Measurements from ENCODE around the gene SH3TC1. TPM values are rescaled to one million over a fixed set of nuclear protein-coding genes. Genes with fewer than 3 reads are reported as not detected.

The SH3TC1 gene
- total RNA-seq (100 to 1,000 TPM; 119 to 127 TPM), total RNA-seq (7.9 to 116 (median 30.9) reads per million in 172 experiments)
- polyA plus RNA-seq (2013, experiment 1 of 2) = 17.3 TPM
- polyA plus RNA-seq (2013, experiment 2 of 2) = 22.3 TPM

DNA sequence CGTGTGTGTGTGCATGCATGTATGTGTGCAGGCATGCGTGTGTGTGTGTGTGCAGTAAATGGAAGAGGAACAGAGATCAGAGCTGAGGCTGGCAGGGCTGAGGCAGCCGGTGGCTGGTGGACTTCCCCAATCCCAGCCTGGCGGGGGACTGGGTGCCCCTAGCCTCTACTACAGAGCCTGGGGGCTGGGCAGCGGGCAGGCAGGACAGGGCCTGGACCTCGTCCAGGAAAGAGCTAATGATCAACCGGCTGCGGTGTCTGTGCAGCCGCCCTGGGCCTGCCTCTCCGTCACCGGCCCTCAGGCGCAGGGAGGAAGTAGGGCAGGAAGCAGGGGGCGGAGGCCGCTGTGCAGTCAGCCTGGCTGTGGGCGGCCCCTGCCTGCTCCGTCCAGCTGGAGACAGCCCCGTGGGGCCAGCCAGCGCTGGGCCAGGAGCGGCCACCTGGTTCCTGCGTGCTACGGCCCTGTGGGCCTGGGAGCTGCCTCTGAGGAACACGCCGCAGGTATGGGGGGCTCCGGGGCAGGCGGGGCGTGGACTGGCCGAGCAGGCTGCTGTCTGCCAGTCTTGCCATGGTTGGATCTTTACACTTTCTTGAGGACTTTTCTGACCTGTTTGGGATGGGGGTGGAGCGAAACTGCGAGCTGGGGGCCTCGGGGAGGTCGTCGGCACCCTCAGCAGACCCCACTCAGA, at the start of gene SH3TC1:
Gene SH3TC1 (plus strand): TSS at position 385 of the 688 bp plus-strand sequence. CDS start 5,905 bp downstream, outside the sequence.
- Histone ChIP-seq H3K36me3 (ENCODE audit: insufficient read depth, low read length) (no peaks in the 10 kb centered on the region), H3K9me3 (ENCODE audit: control insufficient read depth in 1 of 2, insufficient read depth in 1 of 2, low read length in 2 of 2) (no peaks in the 10 kb centered on the region), H3K27ac (ENCODE audit: low read depth in 1 of 2, low read length in 2 of 2) (peak within 1 kb of the TSS; percentile 68 to 79), H3K4me1 (ENCODE audit: insufficient read depth, low read length) (peaks cover 53% of the 10 kb centered on the region), H3K27me3 (ENCODE audit: control insufficient read depth in 1 of 2, insufficient read depth in 2 of 2, low read length in 2 of 2) (no peaks in the 10 kb centered on the region), H3K4me3 (ENCODE audit: low read length) (peak within 1 kb of the TSS; percentile 70)
- peak within 1 kb of the TSS; percentile 99 for H3K4me3 Mint-ChIP-seq
- DNase-seq (peak; percentile 34 to 81 (median 56)), ATAC-seq (ENCODE audit: poor library complexity) (peak; percentile 55)
- TF ChIP-seq, protein P1, sequence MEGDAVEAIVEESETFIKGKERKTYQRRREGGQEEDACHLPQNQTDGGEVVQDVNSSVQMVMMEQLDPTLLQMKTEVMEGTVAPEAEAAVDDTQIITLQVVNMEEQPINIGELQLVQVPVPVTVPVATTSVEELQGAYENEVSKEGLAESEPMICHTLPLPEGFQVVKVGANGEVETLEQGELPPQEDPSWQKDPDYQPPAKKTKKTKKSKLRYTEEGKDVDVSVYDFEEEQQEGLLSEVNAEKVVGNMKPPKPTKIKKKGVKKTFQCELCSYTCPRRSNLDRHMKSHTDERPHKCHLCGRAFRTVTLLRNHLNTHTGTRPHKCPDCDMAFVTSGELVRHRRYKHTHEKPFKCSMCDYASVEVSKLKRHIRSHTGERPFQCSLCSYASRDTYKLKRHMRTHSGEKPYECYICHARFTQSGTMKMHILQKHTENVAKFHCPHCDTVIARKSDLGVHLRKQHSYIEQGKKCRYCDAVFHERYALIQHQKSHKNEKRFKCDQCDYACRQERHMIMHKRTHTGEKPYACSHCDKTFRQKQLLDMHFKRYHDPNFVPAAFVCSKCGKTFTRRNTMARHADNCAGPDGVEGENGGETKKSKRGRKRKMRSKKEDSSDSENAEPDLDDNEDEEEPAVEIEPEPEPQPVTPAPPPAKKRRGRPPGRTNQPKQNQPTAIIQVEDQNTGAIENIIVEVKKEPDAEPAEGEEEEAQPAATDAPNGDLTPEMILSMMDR (IDR thresholded peaks at IDR 0.05) = no peak
- H3K36me3 Mint-ChIP-seq (ENCODE audit: low read depth) = peaks cover 17% of the 10 kb centered on the region
- H3K27me3 Mint-ChIP-seq = no peaks in the 10 kb centered on the region
- POLR2A ChIA-PET = interaction anchor here (0.6 to 2.6 kb wide), 11 partner anchors 18 to 1559 kb away, joined by 3 to 20 read pairs (median 4); partner anchors contain the start of genes ABLIM2 and MRFAP1
- CTCF ChIA-PET = interaction anchor here (1.4 to 1.8 kb wide), 2 partner anchors 22 to 43 kb away, joined by 6 to 10 read pairs; no protein-coding TSS in a partner anchor
- intact Hi-C loops (cut with DNase I, micrococcal nuclease) = no loop called here
- peak within 1 kb of the TSS; percentile 99 for H3K27ac Mint-ChIP-seq
- H3K4me1 Mint-ChIP-seq (ENCODE audit: low read depth) = peaks cover 37% of the 10 kb centered on the region
- H3K9me3 Mint-ChIP-seq = no peaks in the 10 kb centered on the region

DNA sequence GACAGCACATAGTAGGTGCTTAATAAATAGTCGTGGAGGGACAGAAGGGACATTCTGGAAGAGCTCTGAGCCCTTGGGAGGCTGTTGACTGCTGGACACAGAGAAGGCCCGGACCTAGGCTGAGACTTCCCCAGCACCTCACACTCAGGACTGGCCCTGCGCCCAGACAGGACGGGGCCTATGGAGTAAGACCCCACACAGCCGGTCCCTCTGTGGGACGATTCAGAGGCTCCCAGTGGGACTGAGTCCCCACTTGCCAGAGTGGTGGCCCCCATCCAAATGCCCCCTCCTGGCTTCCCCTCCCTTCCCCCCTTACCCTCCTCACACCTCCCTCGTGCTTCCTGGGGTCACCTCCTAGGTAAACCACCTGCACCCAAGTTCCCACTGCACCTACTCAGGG, 49.4 kb upstream of the SH3TC1 start:
- intact Hi-C loops (cut with DNase I, micrococcal nuclease) = no loop called here
- Mint-ChIP-seq H3K9me3 (no peaks in the 10 kb centered on the region), H3K4me3 (no peak overlapping the region), H3K27me3 (peaks cover 4% of the 10 kb centered on the region), H3K27ac (no peak overlapping the region), H3K36me3 (ENCODE audit: low read depth) (no peaks in the 10 kb centered on the region), H3K4me1 (ENCODE audit: low read depth) (no peaks in the 10 kb centered on the region)
- H3K4me1 ChIP-seq (ENCODE audit: insufficient read depth, low read length) = no peaks in the 10 kb centered on the region
- H3K4me3 ChIP-seq (ENCODE audit: low read length) = no peak overlapping the region
- no peaks in the 10 kb centered on the region for H3K27me3 ChIP-seq (ENCODE audit: control insufficient read depth in 1 of 2, insufficient read depth in 2 of 2, low read length in 2 of 2)
- ATAC-seq (ENCODE audit: poor library complexity) (no peak), DNase-seq (no peak)
- POLR2A ChIA-PET = no interaction called here
- no peak overlapping the region for H3K27ac ChIP-seq (ENCODE audit: low read depth in 1 of 2, low read length in 2 of 2)
- TF ChIP-seq, protein P1 (IDR thresholded peaks at IDR 0.05) = no peak
- CTCF ChIA-PET = no interaction called here
- no peaks in the 10 kb centered on the region for H3K9me3 ChIP-seq (ENCODE audit: control insufficient read depth in 1 of 2, insufficient read depth in 1 of 2, low read length in 2 of 2)
- H3K36me3 ChIP-seq (ENCODE audit: insufficient read depth, low read length) = no peaks in the 10 kb centered on the region

DNA sequence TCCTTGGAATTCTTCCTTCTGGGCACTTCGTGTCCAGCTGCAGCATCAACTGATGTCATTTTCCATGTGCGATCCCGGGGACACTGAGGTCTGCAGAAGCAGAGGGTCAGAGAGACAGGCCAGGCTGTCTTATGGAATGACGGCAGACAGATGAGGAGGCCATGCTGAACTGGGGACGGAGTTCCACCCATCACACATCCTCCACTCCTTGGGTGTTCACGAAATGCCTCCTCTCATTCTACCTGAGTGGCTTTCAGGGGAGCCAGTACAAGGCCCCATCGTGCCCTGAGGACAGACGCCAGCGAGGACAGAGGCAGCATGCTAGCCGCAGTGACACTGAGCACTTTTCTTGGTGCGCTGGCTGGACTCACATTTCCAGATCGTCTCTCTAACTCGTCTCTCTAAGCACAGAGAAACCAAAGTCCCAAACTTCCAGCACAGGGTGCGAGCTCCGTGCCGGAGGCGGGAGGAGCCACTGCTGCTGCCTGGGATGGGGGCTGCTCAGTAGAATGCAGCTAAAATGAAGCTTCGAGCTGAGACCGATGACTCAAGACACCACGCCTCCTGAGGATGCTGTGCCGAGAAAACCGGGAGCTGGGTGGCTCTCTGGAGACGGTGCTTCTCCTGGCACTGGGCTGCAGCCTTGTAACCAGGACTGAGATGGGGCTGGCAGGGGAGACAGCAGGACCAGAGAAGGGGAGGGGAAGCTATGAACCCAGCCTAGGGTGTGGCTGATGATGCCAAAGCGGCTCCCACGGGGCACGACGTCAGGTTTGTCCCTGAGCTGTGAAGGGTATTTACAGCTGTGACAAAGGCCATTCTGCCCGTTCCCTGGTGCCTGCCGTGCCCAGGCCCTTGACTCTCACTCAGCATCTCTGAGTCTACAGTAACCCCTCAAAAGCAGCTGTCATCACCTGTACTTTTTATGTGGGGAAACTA, 48.7 kb upstream of the SH3TC1 start:
- Histone ChIP-seq H3K27me3 (ENCODE audit: control insufficient read depth in 1 of 2, insufficient read depth in 2 of 2, low read length in 2 of 2) (no peaks in the 10 kb centered on the region), H3K4me1 (ENCODE audit: insufficient read depth, low read length) (no peaks in the 10 kb centered on the region), H3K27ac (ENCODE audit: low read depth in 1 of 2, low read length in 2 of 2) (no peak overlapping the region), H3K9me3 (ENCODE audit: control insufficient read depth in 1 of 2, insufficient read depth in 1 of 2, low read length in 2 of 2) (no peaks in the 10 kb centered on the region), H3K36me3 (ENCODE audit: insufficient read depth, low read length) (no peaks in the 10 kb centered on the region), H3K4me3 (ENCODE audit: low read length) (no peak overlapping the region)
- no peak for DNase-seq
- ChIA-PET CTCF (no interaction called here), POLR2A (no interaction called here)
- H3K27me3 Mint-ChIP-seq = peaks cover 4% of the 10 kb centered on the region
- TF ChIP-seq, protein P1 (IDR thresholded peaks at IDR 0.05) = no peak
- no peak for ATAC-seq (ENCODE audit: poor library complexity)
- no peak overlapping the region for H3K4me3 Mint-ChIP-seq
- no peaks in the 10 kb centered on the region for H3K36me3 Mint-ChIP-seq (ENCODE audit: low read depth)
- no peaks in the 10 kb centered on the region for H3K4me1 Mint-ChIP-seq (ENCODE audit: low read depth)
- H3K9me3 Mint-ChIP-seq = no peaks in the 10 kb centered on the region
- no peak overlapping the region for H3K27ac Mint-ChIP-seq
- intact Hi-C loops (cut with DNase I, micrococcal nuclease) = no loop called here

Data from CD4-positive, alpha-beta T cell (primary cell).